LNCAP (cell line): ENCODE measurements around the gene GBX1.

Experiments
- CTCF ChIP-seq: fragments of 450-650 bp; IDR thresholded peaks from 2 replicates; pipeline ENCODE4 v1.5.1; 2017; ENCODE audit warnings: mild to moderate bottlenecking

The GBX1 gene

GRCh38 chr7:151139071-151139790, 28.3 kb downstream of the GBX1 start:
- TF ChIP-seq CTCF = no peak

GRCh38 chr7:151138153-151138851, 29.2 kb downstream of the GBX1 start:
- TF ChIP-seq CTCF = no peak

- TF ChIP-seq CTCF = no peak
Observed at GRCh38 chr7:151137791-151138152, 29.7 kb downstream of the GBX1 start.

- no peak for TF ChIP-seq CTCF
Observed at GRCh38 chr7:151137076-151137675, 30.3 kb downstream of the GBX1 start.

- no peak for TF ChIP-seq CTCF
Observed at GRCh38 chr7:151135866-151136843, 31.3 kb downstream of the GBX1 start.

GRCh38 chr7:151135525-151135845, 32.0 kb downstream of the GBX1 start:
- no peak for TF ChIP-seq CTCF

- no peak for TF ChIP-seq CTCF
Observed at GRCh38 chr7:151134743-151135524, 32.6 kb downstream of the GBX1 start.
